D721Med (cell line): Measurements from ENCODE around the gene TAMALIN.

Experiments
- DNase-seq: peaks from one replicate; pipeline ENCODE4 v3.0.0; 2011; ENCODE audit warnings: low spot score; ENCODE audit not compliant: insufficient read length
- FAIRE-seq: peaks from 2 replicates; lab custom pipeline; 2011; peaks lifted over from hg19 to GRCh38; lab: Jason Lieb, UNC
- CTCF ChIP-seq: IDR thresholded peaks from 2 replicates; pipeline ENCODE4 v1.5.1; 2012; ENCODE audit warnings: mild to moderate bottlenecking, control low read depth; ENCODE audit not compliant: insufficient read depth; ENCODE audit errors: missing control alignments

The TAMALIN gene

GRCh38 chr12:52026263-52026662 lies 19.5 kb downstream of the TAMALIN start:
- no peak for DNase-seq
- TF ChIP-seq CTCF = no peak

GRCh38 chr12:52027085-52027843 lies 20.5 kb downstream of the TAMALIN start:
- no peak for TF ChIP-seq CTCF
- FAIRE-seq = no peak
- no peak for DNase-seq

More at GRCh38 chr12:52026263-52026662, 19.5 kb downstream of the TAMALIN start:
- no peak for FAIRE-seq

GRCh38 chr12:52029685-52030084 lies 22.9 kb downstream of the TAMALIN start:
- FAIRE-seq (no peak), DNase-seq (peak; percentile 89)
- TF ChIP-seq CTCF = no peak

GRCh38 chr12:52032446-52032803 lies 25.7 kb downstream of the TAMALIN start:
- DNase-seq (no peak), FAIRE-seq (no peak)
- no peak for TF ChIP-seq CTCF

- TF ChIP-seq CTCF = no peak
- DNase-seq (peak; percentile 96), FAIRE-seq (no peak)
These were observed 26.2 kb downstream of the TAMALIN start for GRCh38 chr12:52032804-52033445.

- no peak for FAIRE-seq
- DNase-seq = no peak
- TF ChIP-seq CTCF = no peak
These were observed 26.8 kb downstream of the TAMALIN start for GRCh38 chr12:52033446-52034140.
